Lung (tissue), 12 donors: ENCODE measurements around the gene CCL2. TPM values are rescaled to one million over a fixed set of nuclear protein-coding genes. Genes with fewer than 3 reads are reported as not detected.

Experiments used
- ATAC-seq: fragments of 200-7000 bp; cut with Tn5 transposase; one replicate; pipeline ENCODE4 v1.9.1; 2020; ENCODE audit warnings: moderate number of reproducible peaks; ENCODE audit not compliant: insufficient read depth, low FRiP score
- DNase-seq, 3 donors: peaks; one replicate each; pipeline ENCODE4 v3.0.0-alpha.2; 2013 to 2017
- H3K27ac ChIP-seq, 2 donors: one replicate each; pipeline ENCODE4 v1.5.1; 2013; ENCODE audit warnings: mild to moderate bottlenecking in 2 of 2, moderate library complexity in 2 of 2, control low read depth in 1 of 2, inconsistent platforms in 1 of 2, low read depth in 1 of 2, low read length in 1 of 2
- H3K27me3 ChIP-seq, 3 donors: one replicate each; pipeline ENCODE4 v1.5.1; 2013; ENCODE audit warnings: low read length in 2 of 3; ENCODE audit not compliant: control insufficient read depth in 3 of 3, insufficient read depth in 3 of 3
- H3K36me3 ChIP-seq, 4 donors: one replicate each; pipeline ENCODE4 v1.5.1; 2013; ENCODE audit warnings: low read length in 4 of 4, mild to moderate bottlenecking in 1 of 4, moderate library complexity in 1 of 4; ENCODE audit not compliant: control insufficient read depth in 4 of 4, insufficient read depth in 4 of 4
- H3K4me1 ChIP-seq, 5 donors: one replicate each; pipeline ENCODE4 v1.5.1; 2013; ENCODE audit warnings: low read length in 5 of 5, mild to moderate bottlenecking in 2 of 5, moderate library complexity in 1 of 5; ENCODE audit not compliant: control insufficient read depth in 5 of 5, insufficient read depth in 5 of 5
- H3K4me3 ChIP-seq: one replicate; pipeline ENCODE4 v1.5.1; 2013; ENCODE audit warnings: mild to moderate bottlenecking, control low read depth, moderate library complexity
- H3K9ac ChIP-seq, 2 donors: one replicate each; pipeline ENCODE4 v1.5.1; 2013; ENCODE audit warnings: low read length in 2 of 2, control low read depth in 1 of 2; ENCODE audit not compliant: insufficient read depth in 1 of 2
- H3K9me3 ChIP-seq, 4 donors: one replicate each; pipeline ENCODE4 v1.5.1; 2013; ENCODE audit warnings: low read length in 3 of 4, mild to moderate bottlenecking in 1 of 4, moderate library complexity in 1 of 4; ENCODE audit not compliant: control insufficient read depth in 4 of 4, insufficient read depth in 3 of 4
- WGBS, 2 donors: extraction: QIAGEN DNeasy Blood & Tissue Kit; methylation state at CpG; one replicate each; pipeline ENCODE4 v1.1.7; 2013; 5-methylcytosine and 5-hydroxymethylcytosine counted together
- polyA plus RNA-seq, 2 donors: library from polyadenylated mRNA; stranded (reverse); fragments of 200-250 nt; gene quantifications; one replicate each; pipeline ENCODE4 v1.2.1, GENCODE V29; 2013
- total RNA-seq, 2 donors: library from RNA; depleted of rRNA in 1 of 2; stranded (reverse); fragments of >200 nt in 1 of 2; gene quantifications; one replicate each; pipeline ENCODE4 v1.2.1, GENCODE V29; 2014 to 2021
- TF ChIP-seq, protein P1 (sequence below): IDR thresholded peaks from 2 replicates; pipeline ENCODE4 v1.5.1; 2012; ENCODE audit warnings: mild to moderate bottlenecking; ENCODE audit errors: control extremely low read depth, extremely low read depth
- donor health status: control.
- donor health status: control.
- donor health status: Bipolar disorder and iron deficiency.
- donor health status: healthy.
- donor health status: DM: yes; HTN: yes; CAD: no.

The CCL2 gene
- total and polyA plus RNA-seq, 4 donors: 80.8 to 1,172 (median 160) TPM

DNA sequence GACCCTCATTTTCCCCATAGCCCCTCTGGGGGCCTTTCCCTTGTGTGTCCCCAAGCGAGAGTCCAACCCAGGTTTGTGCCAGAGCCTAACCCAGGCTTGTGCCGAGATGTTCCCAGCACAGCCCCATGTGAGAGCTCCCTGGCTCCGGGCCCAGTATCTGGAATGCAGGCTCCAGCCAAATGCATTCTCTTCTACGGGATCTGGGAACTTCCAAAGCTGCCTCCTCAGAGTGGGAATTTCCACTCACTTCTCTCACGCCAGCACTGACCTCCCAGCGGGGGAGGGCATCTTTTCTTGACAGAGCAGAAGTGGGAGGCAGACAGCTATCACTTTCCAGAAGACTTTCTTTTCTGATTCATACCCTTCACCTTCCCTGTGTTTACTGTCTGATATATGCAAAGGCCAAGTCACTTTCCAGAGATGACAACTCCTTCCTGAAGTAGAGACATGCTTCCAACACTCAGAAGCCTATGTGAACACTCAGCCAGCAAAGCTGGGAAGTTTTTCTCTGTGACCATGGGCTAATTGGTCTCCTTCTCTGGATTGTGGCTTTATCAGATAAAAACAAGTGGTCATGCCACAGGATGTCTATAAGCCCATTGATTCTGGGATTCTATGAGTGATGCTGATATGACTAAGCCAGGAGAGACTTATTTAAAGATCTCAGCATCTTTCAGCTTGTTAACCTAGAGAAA, 2.5 kb upstream of the CCL2 start:
- H3K27ac ChIP-seq: peak overlapping the region; percentile 80 to 87
- TF ChIP-seq, protein P1, sequence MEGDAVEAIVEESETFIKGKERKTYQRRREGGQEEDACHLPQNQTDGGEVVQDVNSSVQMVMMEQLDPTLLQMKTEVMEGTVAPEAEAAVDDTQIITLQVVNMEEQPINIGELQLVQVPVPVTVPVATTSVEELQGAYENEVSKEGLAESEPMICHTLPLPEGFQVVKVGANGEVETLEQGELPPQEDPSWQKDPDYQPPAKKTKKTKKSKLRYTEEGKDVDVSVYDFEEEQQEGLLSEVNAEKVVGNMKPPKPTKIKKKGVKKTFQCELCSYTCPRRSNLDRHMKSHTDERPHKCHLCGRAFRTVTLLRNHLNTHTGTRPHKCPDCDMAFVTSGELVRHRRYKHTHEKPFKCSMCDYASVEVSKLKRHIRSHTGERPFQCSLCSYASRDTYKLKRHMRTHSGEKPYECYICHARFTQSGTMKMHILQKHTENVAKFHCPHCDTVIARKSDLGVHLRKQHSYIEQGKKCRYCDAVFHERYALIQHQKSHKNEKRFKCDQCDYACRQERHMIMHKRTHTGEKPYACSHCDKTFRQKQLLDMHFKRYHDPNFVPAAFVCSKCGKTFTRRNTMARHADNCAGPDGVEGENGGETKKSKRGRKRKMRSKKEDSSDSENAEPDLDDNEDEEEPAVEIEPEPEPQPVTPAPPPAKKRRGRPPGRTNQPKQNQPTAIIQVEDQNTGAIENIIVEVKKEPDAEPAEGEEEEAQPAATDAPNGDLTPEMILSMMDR: no peak
- whole genome bisulfite sequencing, 2 donors: 21 to 49% methylated on average over 6 of the region's 6 CpGs

DNA sequence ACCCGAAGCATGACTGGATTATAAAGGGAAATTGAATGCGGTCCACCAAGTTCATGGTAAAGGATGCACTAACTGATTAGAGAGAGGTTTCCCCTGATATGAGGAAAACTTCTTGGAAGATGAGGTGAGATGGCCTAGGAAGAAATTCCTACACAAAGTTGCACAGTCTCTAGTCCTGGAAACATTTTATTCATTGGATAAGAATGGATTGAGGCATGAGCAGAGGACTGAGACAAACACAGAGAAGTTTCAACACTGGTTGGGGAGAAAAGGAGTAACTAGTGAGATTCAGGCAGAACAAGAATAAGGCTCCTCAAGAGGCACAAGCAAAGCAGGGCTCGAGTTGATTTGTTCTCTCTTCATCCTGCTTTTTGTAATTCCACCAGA, 2.0 kb upstream of the CCL2 start:
- Histone ChIP-seq H3K36me3 (peaks cover 0 to 7% (median 2%) of the 10 kb centered on the region in 4 donors), H3K9me3 (no peaks in the 10 kb centered on the region), H3K4me3 (no peak overlapping the region), H3K9ac (no peak overlapping the region), H3K27me3 (no peaks in the 10 kb centered on the region), H3K27ac (peak overlapping the region; percentile 61 to 87), H3K4me1 (peaks cover 30 to 48% (median 38%) of the 10 kb centered on the region in 5 donors)
- no peak for ATAC-seq
- WGBS, 2 donors: 66 to 90% methylated on average over 3 of the region's 3 CpGs
- DNase-seq: no peak
- TF ChIP-seq, protein P1: no peak

More for the DNA sequence above, 2.5 kb upstream of the CCL2 start:
- Histone ChIP-seq H3K36me3 (peaks cover 0 to 7% (median 2%) of the 10 kb centered on the region in 4 donors), H3K4me1 (peaks cover 30 to 50% (median 38%) of the 10 kb centered on the region in 5 donors), H3K9ac (peak overlapping the region in 1 of 2 donors; percentile 14), H3K9me3 (no peaks in the 10 kb centered on the region), H3K27me3 (no peaks in the 10 kb centered on the region), H3K4me3 (no peak overlapping the region)
- peak; percentile 97 to 98 (median 97) for DNase-seq
- peak; percentile 44 for ATAC-seq

DNA sequence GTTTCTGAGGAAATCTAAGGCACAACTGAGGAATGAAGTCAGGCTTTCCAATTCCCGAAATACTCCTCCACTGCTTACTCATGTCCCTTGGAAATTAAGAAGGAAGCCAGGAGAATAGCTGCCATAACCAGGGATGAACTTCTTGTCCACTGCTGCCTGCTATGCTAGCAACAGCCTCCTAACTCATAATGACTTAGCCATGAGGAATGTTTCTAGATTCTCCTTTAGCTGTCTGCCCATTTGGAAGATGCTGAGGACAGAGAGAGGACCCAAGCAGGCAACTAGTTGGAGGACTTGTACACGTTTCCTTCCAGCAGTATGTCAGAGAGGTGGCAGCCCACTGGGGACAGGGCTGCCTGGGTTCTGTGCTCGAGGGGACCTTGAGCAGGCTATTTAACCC, 939 bp upstream of the CCL2 start:
- ATAC-seq: no peak

More for the DNA sequence above, 939 bp upstream of the CCL2 start:
- WGBS, 2 donors: 41 to 63% methylated on average over 3 of the region's 3 CpGs
- H3K9me3 ChIP-seq: no peaks in the 10 kb centered on the region
- H3K4me1 ChIP-seq: peaks cover 30 to 48% (median 38%) of the 10 kb centered on the region in 5 donors
- peaks cover 0 to 7% (median 2%) of the 10 kb centered on the region in 4 donors for H3K36me3 ChIP-seq
- no peaks in the 10 kb centered on the region for H3K27me3 ChIP-seq
- H3K27ac ChIP-seq: peak overlapping the region; percentile 84 to 87
- H3K9ac ChIP-seq: peak overlapping the region in 1 of 2 donors; percentile 80
- TF ChIP-seq, protein P1: no peak
- no peak overlapping the region for H3K4me3 ChIP-seq
- DNase-seq: no peak
